ENCODE data around the gene NDC1. TPM values are rescaled to one million over a fixed set of nuclear protein-coding genes. Genes with fewer than 3 reads are reported as not detected.
A peak's percentile ranks its signal among the peaks of the same experiment; 100 is the strongest.

Gene NDC1
- polyA plus RNA-seq, 1 of the 3 experiments (the other 2 are of a cell fraction), result 11.5 TPM

GRCh38 chr1:53737648-53738204 lies 100.4 kb downstream of the NDC1 start:
- H3K27ac ChIP-seq (ENCODE audit: low read depth in 2 of 2, low read length in 1 of 2), result no peak overlapping the region
- no peak for TF ChIP-seq EP300 (IDR thresholded peaks at IDR 0.05; ENCODE audit: borderline replicate concordance in 1 of 2, low read depth in 1 of 2, low read length in 1 of 2)
- TF ChIP-seq POLR2AphosphoS5 (IDR thresholded peaks at IDR 0.05; ENCODE audit: low read depth, low read length), result no peak
- no peak for TF ChIP-seq SIN3A (IDR thresholded peaks at IDR 0.05; ENCODE audit: borderline replicate concordance, low read depth, low read length)
- no peak for TF ChIP-seq RFX5 (IDR thresholded peaks at IDR 0.05; ENCODE audit: low read length)
- TF ChIP-seq CHD2 (IDR thresholded peaks at IDR 0.05; ENCODE audit: low read length, partially characterized antibody), result no peak
- TF ChIP-seq PBX3 (IDR thresholded peaks at IDR 0.05), result no peak
- no peak for TF ChIP-seq USF2 (IDR thresholded peaks at IDR 0.05; ENCODE audit: borderline replicate concordance, low read depth, low read length)
- no peak for TF ChIP-seq GABPA (IDR thresholded peaks at IDR 0.05; ENCODE audit: low read depth)
- no peak for TF ChIP-seq EZH2phosphoT487 (IDR thresholded peaks at IDR 0.05; ENCODE audit: borderline replicate concordance, low read depth)
- no peaks in the 10 kb centered on the region for H3K79me2 ChIP-seq (ENCODE audit: insufficient read depth)
- peak; percentile 63 for DNase-seq
- 57% methylated on average over 7 of the region's 58 CpGs for WGBS (ENCODE audit: low lambda C conversion rate)
- H3K36me3 ChIP-seq (replicated peaks in 1 of 2; ENCODE audit: control insufficient read depth in 1 of 2, insufficient read depth in 2 of 2, low read length in 1 of 2), result no peaks in the 10 kb centered on the region
- H3K9me3 ChIP-seq, result peaks cover under 1% of the 10 kb centered on the region; the same call in 1 of the 2 replicates
- no peaks in the 10 kb centered on the region for H4K20me1 ChIP-seq (ENCODE audit: insufficient read depth)
- ChIA-PET POLR2A (no interaction called here), CTCF (interaction anchor here (0.6 to 3.5 kb wide), 5 partner anchors 13 to 294 kb away, joined by 3 to 11 read pairs (median 5); no protein-coding TSS in a partner anchor)
- H3K4me2 ChIP-seq, result peak overlapping the region; percentile 86
- H2AFZ ChIP-seq (ENCODE audit: low read depth), result 0 out of 2 replicates have a peak overlapping the region, but pooled peaks have one; percentile 56
- H3K9ac ChIP-seq, result no peak overlapping the region
- peaks cover 20% of the 10 kb centered on the region for H3F3A ChIP-seq (replicated peaks; ENCODE audit: insufficient read depth)
- peak overlapping the region in 1 of 2 experiments; percentile 73; a peak in 2 of 4 replicates for H3K4me3 ChIP-seq (ENCODE audit: low read depth in 2 of 2, low read length in 1 of 2)
- peaks cover 8 to 24% of the 10 kb centered on the region in 2 experiments; a peak in 3 of 4 replicates for H3K4me1 ChIP-seq (ENCODE audit: control insufficient read depth in 1 of 2, insufficient read depth in 2 of 2, low read depth in 1 of 2, low read length in 1 of 2)
- H3K27me3 ChIP-seq (ENCODE audit: insufficient read depth), result no peaks in the 10 kb centered on the region
- H3K9me2 ChIP-seq, result no peaks in the 10 kb centered on the region

- H3K27me3 ChIP-seq (ENCODE audit: insufficient read depth), result no peaks in the 10 kb centered on the region
- no peaks in the 10 kb centered on the region for H3K79me2 ChIP-seq (ENCODE audit: insufficient read depth)
- H3K9me3 ChIP-seq, result no peaks in the 10 kb centered on the region
- no peaks in the 10 kb centered on the region for H3K36me3 ChIP-seq (replicated peaks in 1 of 2; ENCODE audit: control insufficient read depth in 1 of 2, insufficient read depth in 2 of 2, low read length in 1 of 2)
- H2AFZ ChIP-seq (ENCODE audit: low read depth), result no peak overlapping the region
- H3K9ac ChIP-seq, result no peak overlapping the region
- WGBS (ENCODE audit: low lambda C conversion rate), result 85% methylated on average over 11 of the region's 11 CpGs
- peaks cover 30% of the 10 kb centered on the region for H3F3A ChIP-seq (replicated peaks; ENCODE audit: insufficient read depth)
- peaks cover 8 to 34% of the 10 kb centered on the region in 2 experiments; a peak in 3 of 4 replicates for H3K4me1 ChIP-seq (ENCODE audit: control insufficient read depth in 1 of 2, insufficient read depth in 2 of 2, low read depth in 1 of 2, low read length in 1 of 2)
- H3K9me2 ChIP-seq, result no peaks in the 10 kb centered on the region
- H4K20me1 ChIP-seq (ENCODE audit: insufficient read depth), result no peaks in the 10 kb centered on the region
- H3K27ac ChIP-seq (ENCODE audit: low read depth in 2 of 2, low read length in 1 of 2), result no peak overlapping the region
- no peak for DNase-seq
- ChIA-PET POLR2A (no interaction called here), CTCF (interaction anchor here (0.7 to 1.8 kb wide), 6 partner anchors 10 to 250 kb away, joined by 3 to 7 read pairs (median 3); no protein-coding TSS in a partner anchor)
- H3K4me3 ChIP-seq (ENCODE audit: low read depth in 2 of 2, low read length in 1 of 2), result no peak overlapping the region
- H3K4me2 ChIP-seq, result no peak overlapping the region
- TF ChIP-seq USF2 (IDR thresholded peaks at IDR 0.05; ENCODE audit: borderline replicate concordance, low read depth, low read length) (no peak), FOXJ3 (CRISPR knock-in tag; IDR thresholded peaks at IDR 0.05) (no peak), GATA2 (CRISPR knock-in tag; IDR thresholded peaks at IDR 0.05) (no peak), SIN3A (IDR thresholded peaks at IDR 0.05; ENCODE audit: borderline replicate concordance, low read depth, low read length) (no peak), POLR2AphosphoS5 (IDR thresholded peaks at IDR 0.05; ENCODE audit: low read depth, low read length) (no peak), EP300 (IDR thresholded peaks at IDR 0.05; ENCODE audit: borderline replicate concordance in 1 of 2, low read depth in 1 of 2, low read length in 1 of 2) (no peak), RXRA (IDR thresholded peaks at IDR 0.05; ENCODE audit: borderline replicate concordance, low read depth) (no peak), RAD21 (IDR thresholded peaks at IDR 0.05; ENCODE audit: low read length) (no peak), EZH2phosphoT487 (IDR thresholded peaks at IDR 0.05; ENCODE audit: borderline replicate concordance, low read depth) (no peak), MXI1 (IDR thresholded peaks at IDR 0.05; ENCODE audit: low read depth, low read length) (no peak), RCOR1 (IDR thresholded peaks at IDR 0.05; ENCODE audit: low read length) (no peak), REST (IDR thresholded peaks at IDR 0.05; ENCODE audit: low read depth, low read length) (no peak), TAF1 (IDR thresholded peaks at IDR 0.05; ENCODE audit: borderline replicate concordance, low read depth, low read length) (no peak), FOSL2 (IDR thresholded peaks at IDR 0.05; ENCODE audit: borderline replicate concordance, low read depth) (no peak), YY1 (IDR thresholded peaks at IDR 0.05; ENCODE audit: low read depth) (no peak), NRF1 (IDR thresholded peaks at IDR 0.05; ENCODE audit: low read depth, low read length) (no peak)
These were observed 101.8 kb downstream of the NDC1 start for GRCh38 chr1:53736290-53736689.

Data from SK-N-SH (cell line).